ENCODE results near the gene YIPF6.
"Not testable (repeated sequence)": the region's sequence is repeated elsewhere in the genome, so short reads cannot be mapped to it uniquely, and the experiment has no call there.

YIPF6 gene

GRCh38 chrX:68524680-68525079, 25.8 kb downstream of the YIPF6 start:
- H3K79me2 ChIP-seq (ENCODE audit: control insufficient read depth, insufficient read depth, low read length, poor library complexity); H3K18ac ChIP-seq (ENCODE audit: low read length); H3K4me3 ChIP-seq (ENCODE audit: low read depth, low read length); H3K27me3 ChIP-seq (ENCODE audit: insufficient read depth, low read length); H3K4me1 ChIP-seq (ENCODE audit: control insufficient read depth in 1 of 2, insufficient read depth in 2 of 2, low read length in 2 of 2); H3K14ac ChIP-seq (ENCODE audit: low read length); H3K9me3 ChIP-seq (ENCODE audit: insufficient read depth, low read depth, low read length); H4K91ac ChIP-seq (ENCODE audit: low read depth, low read length); H4K8ac ChIP-seq (ENCODE audit: low read depth, low read length); H2AK5ac ChIP-seq (ENCODE audit: low read length); DNase-seq; H4K12ac ChIP-seq (ENCODE audit: low read depth, low read length); H2BK120ac ChIP-seq (ENCODE audit: insufficient read depth, low read length, poor library complexity); H2AFZ ChIP-seq (ENCODE audit: insufficient read depth, low read length, poor library complexity); H3K4me2 ChIP-seq (ENCODE audit: low read length); H2BK12ac ChIP-seq (ENCODE audit: low read length); H3K4ac ChIP-seq (ENCODE audit: low read depth, low read length); H3K23ac ChIP-seq (ENCODE audit: low read length); H3K9ac ChIP-seq (ENCODE audit: low read length); H3K27ac ChIP-seq (ENCODE audit: low read depth, low read length); H2BK5ac ChIP-seq (ENCODE audit: low read depth, low read length, poor library complexity); H3K79me1 ChIP-seq (ENCODE audit: low read length): not testable (repeated sequence)
- peaks cover 7 to 10% of the 10 kb centered on the region in 2 experiments for H3K36me3 ChIP-seq (ENCODE audit: control insufficient read depth in 1 of 2, insufficient read depth in 2 of 2, low read length in 2 of 2)
- no CpG with 5 or more reads among the region's 2 CpGs for WGBS (ENCODE audit: extremely low coverage, insufficient coverage, insufficient read length)

GRCh38 chrX:68532831-68533533, 34.1 kb downstream of the YIPF6 start:
- no peaks in the 10 kb centered on the region for H3K79me2 ChIP-seq (ENCODE audit: control insufficient read depth, insufficient read depth, low read length, poor library complexity)
- no CpG with 5 or more reads among the region's 1 CpG for WGBS (ENCODE audit: extremely low coverage, insufficient coverage, insufficient read length)
- no peaks in the 10 kb centered on the region for H3K27me3 ChIP-seq (ENCODE audit: insufficient read depth, low read length)
- no peaks in the 10 kb centered on the region for H3K4me1 ChIP-seq (ENCODE audit: control insufficient read depth in 1 of 2, insufficient read depth in 2 of 2, low read length in 2 of 2)
- no peak overlapping the region for H4K91ac ChIP-seq (ENCODE audit: low read depth, low read length)
- H3K27ac ChIP-seq (ENCODE audit: low read depth, low read length) = no peak overlapping the region
- H3K14ac ChIP-seq (ENCODE audit: low read length) = no peak overlapping the region
- no peak overlapping the region for H3K4me3 ChIP-seq (ENCODE audit: low read depth, low read length)
- H3K4me2 ChIP-seq (ENCODE audit: low read length) = no peak overlapping the region
- H2BK12ac ChIP-seq (ENCODE audit: low read length) = no peak overlapping the region
- H3K36me3 ChIP-seq (ENCODE audit: control insufficient read depth in 1 of 2, insufficient read depth in 2 of 2, low read length in 2 of 2) = peaks cover 5 to 9% of the 10 kb centered on the region in 2 experiments
- no peak overlapping the region for H4K8ac ChIP-seq (ENCODE audit: low read depth, low read length)
- no peaks in the 10 kb centered on the region for H3K79me1 ChIP-seq (ENCODE audit: low read length)
- H2AFZ ChIP-seq (ENCODE audit: insufficient read depth, low read length, poor library complexity) = no peak overlapping the region
- H4K12ac ChIP-seq (ENCODE audit: low read depth, low read length) = no peak overlapping the region
- DNase-seq = no peak
- H2BK120ac ChIP-seq (ENCODE audit: insufficient read depth, low read length, poor library complexity) = no peak overlapping the region
- no peak overlapping the region for H3K9ac ChIP-seq (ENCODE audit: low read length)
- H2AK5ac ChIP-seq (ENCODE audit: low read length) = no peak overlapping the region
- H3K18ac ChIP-seq (ENCODE audit: low read length) = no peak overlapping the region
- no peaks in the 10 kb centered on the region for H3K9me3 ChIP-seq (ENCODE audit: insufficient read depth, low read depth, low read length)
- no peak overlapping the region for H3K4ac ChIP-seq (ENCODE audit: low read depth, low read length)
- H3K23ac ChIP-seq (ENCODE audit: low read length) = no peak overlapping the region
- no peak overlapping the region for H2BK5ac ChIP-seq (ENCODE audit: low read depth, low read length, poor library complexity)

- H3K4ac ChIP-seq (ENCODE audit: low read depth, low read length) = no peak overlapping the region
- no peak overlapping the region for H2BK12ac ChIP-seq (ENCODE audit: low read length)
- no peak overlapping the region for H3K4me2 ChIP-seq (ENCODE audit: low read length)
- H3K18ac ChIP-seq (ENCODE audit: low read length) = no peak overlapping the region
- no peaks in the 10 kb centered on the region for H3K4me1 ChIP-seq (ENCODE audit: control insufficient read depth in 1 of 2, insufficient read depth in 2 of 2, low read length in 2 of 2)
- no peaks in the 10 kb centered on the region for H3K79me1 ChIP-seq (ENCODE audit: low read length)
- H3K27me3 ChIP-seq (ENCODE audit: insufficient read depth, low read length) = no peaks in the 10 kb centered on the region
- no peak overlapping the region for H2BK5ac ChIP-seq (ENCODE audit: low read depth, low read length, poor library complexity)
- H2AK5ac ChIP-seq (ENCODE audit: low read length) = no peak overlapping the region
- H4K8ac ChIP-seq (ENCODE audit: low read depth, low read length) = no peak overlapping the region
- H2BK120ac ChIP-seq (ENCODE audit: insufficient read depth, low read length, poor library complexity) = no peak overlapping the region
- H3K27ac ChIP-seq (ENCODE audit: low read depth, low read length) = no peak overlapping the region
- peaks cover 5 to 9% of the 10 kb centered on the region in 2 experiments for H3K36me3 ChIP-seq (ENCODE audit: control insufficient read depth in 1 of 2, insufficient read depth in 2 of 2, low read length in 2 of 2)
- H2AFZ ChIP-seq (ENCODE audit: insufficient read depth, low read length, poor library complexity) = no peak overlapping the region
- no CpG with 5 or more reads among the region's 2 CpGs for WGBS (ENCODE audit: extremely low coverage, insufficient coverage, insufficient read length)
- no peak for DNase-seq
- no peaks in the 10 kb centered on the region for H3K9me3 ChIP-seq (ENCODE audit: insufficient read depth, low read depth, low read length)
- no peak overlapping the region for H4K91ac ChIP-seq (ENCODE audit: low read depth, low read length)
- H3K4me3 ChIP-seq (ENCODE audit: low read depth, low read length) = no peak overlapping the region
- H3K14ac ChIP-seq (ENCODE audit: low read length) = no peak overlapping the region
- H3K23ac ChIP-seq (ENCODE audit: low read length) = no peak overlapping the region
- H3K9ac ChIP-seq (ENCODE audit: low read length) = no peak overlapping the region
- no peaks in the 10 kb centered on the region for H3K79me2 ChIP-seq (ENCODE audit: control insufficient read depth, insufficient read depth, low read length, poor library complexity)
- H4K12ac ChIP-seq (ENCODE audit: low read depth, low read length) = no peak overlapping the region
Observed at GRCh38 chrX:68533656-68534055, 34.8 kb downstream of the YIPF6 start.

- H3K23ac ChIP-seq (ENCODE audit: low read length) = no peak overlapping the region
- H4K12ac ChIP-seq (ENCODE audit: low read depth, low read length) = no peak overlapping the region
- H3K9ac ChIP-seq (ENCODE audit: low read length) = no peak overlapping the region
- no peak overlapping the region for H4K91ac ChIP-seq (ENCODE audit: low read depth, low read length)
- no peaks in the 10 kb centered on the region for H3K9me3 ChIP-seq (ENCODE audit: insufficient read depth, low read depth, low read length)
- no peak overlapping the region for H3K4me3 ChIP-seq (ENCODE audit: low read depth, low read length)
- no peak overlapping the region for H4K8ac ChIP-seq (ENCODE audit: low read depth, low read length)
- H2BK5ac ChIP-seq (ENCODE audit: low read depth, low read length, poor library complexity) = no peak overlapping the region
- WGBS (ENCODE audit: extremely low coverage, insufficient coverage, insufficient read length) = no CpG with 5 or more reads among the region's 4 CpGs
- H3K27me3 ChIP-seq (ENCODE audit: insufficient read depth, low read length) = no peaks in the 10 kb centered on the region
- H2AK5ac ChIP-seq (ENCODE audit: low read length) = no peak overlapping the region
- H3K14ac ChIP-seq (ENCODE audit: low read length) = no peak overlapping the region
- H3K4me1 ChIP-seq (ENCODE audit: control insufficient read depth in 1 of 2, insufficient read depth in 2 of 2, low read length in 2 of 2) = no peaks in the 10 kb centered on the region
- H3K27ac ChIP-seq (ENCODE audit: low read depth, low read length) = no peak overlapping the region
- no peaks in the 10 kb centered on the region for H3K79me1 ChIP-seq (ENCODE audit: low read length)
- H3K79me2 ChIP-seq (ENCODE audit: control insufficient read depth, insufficient read depth, low read length, poor library complexity) = no peaks in the 10 kb centered on the region
- H2BK120ac ChIP-seq (ENCODE audit: insufficient read depth, low read length, poor library complexity) = no peak overlapping the region
- H3K4ac ChIP-seq (ENCODE audit: low read depth, low read length) = no peak overlapping the region
- H3K18ac ChIP-seq (ENCODE audit: low read length) = no peak overlapping the region
- H3K4me2 ChIP-seq (ENCODE audit: low read length) = no peak overlapping the region
- peaks cover 5 to 9% of the 10 kb centered on the region in 2 experiments for H3K36me3 ChIP-seq (ENCODE audit: control insufficient read depth in 1 of 2, insufficient read depth in 2 of 2, low read length in 2 of 2)
- H2AFZ ChIP-seq (ENCODE audit: insufficient read depth, low read length, poor library complexity) = no peak overlapping the region
- no peak overlapping the region for H2BK12ac ChIP-seq (ENCODE audit: low read length)
- DNase-seq = no peak
Observed at GRCh38 chrX:68534691-68535090, 35.8 kb downstream of the YIPF6 start.
